Kidney epithelial cell (primary cell): ENCODE measurements around the gene TBXAS1. TPM values are rescaled to one million over a fixed set of nuclear protein-coding genes. Genes with fewer than 3 reads are reported as not detected.

Experiments
- DNase-seq: peaks from one replicate; pipeline ENCODE4 v3.0.0-alpha.2; 2010; ENCODE audit warnings: low read depth
- H3K27me3 ChIP-seq: 2 replicates; pipeline ENCODE4 v1.6.0; 2011; ENCODE audit warnings: low read length; ENCODE audit not compliant: control insufficient read depth, insufficient read depth
- H3K36me3 ChIP-seq: 2 replicates; pipeline ENCODE4 v1.5.1; 2011; ENCODE audit warnings: low read length; ENCODE audit not compliant: control insufficient read depth, insufficient read depth
- H3K4me3 ChIP-seq: 2 replicates; pipeline ENCODE4 v1.5.1; 2011; ENCODE audit warnings: low read depth, mild to moderate bottlenecking, control low read depth, low read length
- total RNA-seq: library from RNA; depleted of rRNA; stranded (reverse); fragments of >200 nt; gene quantifications from 2 replicates; pipeline ENCODE4 v1.2.3, GENCODE V29; 2015
- TF ChIP-seq, protein P1 (sequence below): IDR thresholded peaks from 2 replicates; pipeline ENCODE4 v1.5.1; 2011; ENCODE audit warnings: mild to moderate bottlenecking, moderate library complexity, low read length, control low read depth, inconsistent platforms; ENCODE audit not compliant: insufficient read depth, poor library complexity, severe bottlenecking

The TBXAS1 gene
- total RNA-seq, 1 donor from 2014 or later, result 7.8 TPM

GRCh38 chr7:139989366-139990141, 160.5 kb downstream of the TBXAS1 start:
- TF ChIP-seq, protein P1, sequence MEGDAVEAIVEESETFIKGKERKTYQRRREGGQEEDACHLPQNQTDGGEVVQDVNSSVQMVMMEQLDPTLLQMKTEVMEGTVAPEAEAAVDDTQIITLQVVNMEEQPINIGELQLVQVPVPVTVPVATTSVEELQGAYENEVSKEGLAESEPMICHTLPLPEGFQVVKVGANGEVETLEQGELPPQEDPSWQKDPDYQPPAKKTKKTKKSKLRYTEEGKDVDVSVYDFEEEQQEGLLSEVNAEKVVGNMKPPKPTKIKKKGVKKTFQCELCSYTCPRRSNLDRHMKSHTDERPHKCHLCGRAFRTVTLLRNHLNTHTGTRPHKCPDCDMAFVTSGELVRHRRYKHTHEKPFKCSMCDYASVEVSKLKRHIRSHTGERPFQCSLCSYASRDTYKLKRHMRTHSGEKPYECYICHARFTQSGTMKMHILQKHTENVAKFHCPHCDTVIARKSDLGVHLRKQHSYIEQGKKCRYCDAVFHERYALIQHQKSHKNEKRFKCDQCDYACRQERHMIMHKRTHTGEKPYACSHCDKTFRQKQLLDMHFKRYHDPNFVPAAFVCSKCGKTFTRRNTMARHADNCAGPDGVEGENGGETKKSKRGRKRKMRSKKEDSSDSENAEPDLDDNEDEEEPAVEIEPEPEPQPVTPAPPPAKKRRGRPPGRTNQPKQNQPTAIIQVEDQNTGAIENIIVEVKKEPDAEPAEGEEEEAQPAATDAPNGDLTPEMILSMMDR, result no peak

DNA sequence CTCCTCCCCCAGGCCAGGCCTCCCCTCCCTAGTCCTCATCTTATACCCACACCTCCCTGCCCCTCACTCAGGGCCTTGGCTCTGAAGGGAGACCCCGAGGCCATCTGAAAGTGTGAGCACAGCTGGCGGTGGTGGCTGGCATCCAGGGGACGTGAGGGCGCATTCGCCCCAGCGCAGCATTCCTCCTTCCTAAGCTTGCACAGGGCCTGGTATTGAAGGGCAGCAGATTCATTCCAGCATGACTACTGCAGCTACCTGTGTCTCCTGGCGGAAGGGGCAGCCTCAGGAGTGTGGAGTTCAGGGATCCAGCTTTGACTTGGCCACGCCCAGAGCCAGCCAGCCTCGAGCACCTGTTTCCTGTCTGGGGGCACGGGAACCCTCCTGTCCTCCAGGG, 161.1 kb downstream of the TBXAS1 start:
- TF ChIP-seq, protein P1, result no peak
- no peak for DNase-seq
- no peaks in the 10 kb centered on the region for H3K27me3 ChIP-seq
- no peaks in the 10 kb centered on the region for H3K36me3 ChIP-seq
- H3K4me3 ChIP-seq, result no peak overlapping the region

More at GRCh38 chr7:139989366-139990141, 160.5 kb downstream of the TBXAS1 start:
- no peak overlapping the region for H3K4me3 ChIP-seq
- no peaks in the 10 kb centered on the region for H3K36me3 ChIP-seq
- no peaks in the 10 kb centered on the region for H3K27me3 ChIP-seq
- DNase-seq, result no peak

DNA sequence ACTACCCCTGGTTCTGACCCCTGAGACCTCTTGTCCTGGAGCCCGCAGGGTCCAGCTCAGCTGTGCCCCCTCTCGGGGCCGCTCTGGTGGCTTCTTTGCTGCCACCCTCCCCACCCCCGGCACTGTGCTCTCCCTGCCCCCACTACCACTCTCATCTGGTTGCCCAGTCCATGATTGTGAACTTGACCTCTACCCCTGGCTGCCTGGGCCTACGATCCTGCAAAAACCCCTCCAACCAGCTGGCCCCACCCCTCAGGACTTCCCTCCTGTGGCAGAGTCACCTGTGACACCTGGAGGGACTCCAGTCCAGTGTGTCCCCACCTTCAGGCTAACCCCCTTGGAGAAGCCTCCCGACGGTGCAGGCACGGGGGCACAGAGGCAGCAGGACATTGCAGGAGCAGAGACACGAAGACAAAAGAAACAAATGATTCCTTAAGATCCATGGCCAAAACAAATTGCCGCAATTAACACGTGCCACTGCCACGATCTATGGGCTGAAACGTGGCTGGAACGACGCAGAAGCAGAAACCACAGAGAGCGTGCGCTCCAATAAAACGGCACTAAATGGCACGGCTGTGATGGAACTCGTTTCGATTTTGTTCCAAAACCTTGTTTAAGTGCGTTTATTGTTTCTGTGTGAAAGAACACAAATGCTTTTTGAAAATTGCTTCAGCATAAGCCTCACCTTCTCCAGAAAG, 161.7 kb downstream of the TBXAS1 start:
- no peak overlapping the region for H3K4me3 ChIP-seq
- DNase-seq, result no peak
- H3K36me3 ChIP-seq, result no peaks in the 10 kb centered on the region
- TF ChIP-seq, protein P1, result no peak
- no peaks in the 10 kb centered on the region for H3K27me3 ChIP-seq

GRCh38 chr7:139991269-139991666, 162.2 kb downstream of the TBXAS1 start:
- Histone ChIP-seq H3K27me3 (no peaks in the 10 kb centered on the region), H3K36me3 (no peaks in the 10 kb centered on the region), H3K4me3 (no peak overlapping the region)
- no peak for DNase-seq
- TF ChIP-seq, protein P1, result no peak

- no peak for DNase-seq
- Histone ChIP-seq H3K27me3 (no peaks in the 10 kb centered on the region), H3K36me3 (no peaks in the 10 kb centered on the region), H3K4me3 (no peak overlapping the region)
- TF ChIP-seq, protein P1, result no peak
Measured at GRCh38 chr7:139991911-139992310, 162.8 kb downstream of the TBXAS1 start.
